Skeletal muscle tissue (tissue), 4 donors: ENCODE data around the gene WDR38. TPM values are rescaled to one million over a fixed set of nuclear protein-coding genes. Genes with fewer than 3 reads are reported as not detected.
"Not testable (repeated sequence)": the region's sequence is repeated elsewhere in the genome, so short reads cannot be mapped to it uniquely, and the experiment has no call there.

ENCODE experiments used
- H3K27ac ChIP-seq: one replicate; pipeline ENCODE4 v1.7.0; 2013; ENCODE audit warnings: mild to moderate bottlenecking, low read depth, low read length, inconsistent platforms
- H3K27me3 ChIP-seq, 3 donors: one replicate each; pipeline ENCODE4 v1.7.0; 2013; ENCODE audit warnings: low read length in 3 of 3; ENCODE audit not compliant: control insufficient read depth in 3 of 3, insufficient read depth in 3 of 3
- H3K36me3 ChIP-seq, 3 donors: one replicate each; pipeline ENCODE4 v1.7.0; 2013; ENCODE audit warnings: low read length in 3 of 3; ENCODE audit not compliant: control insufficient read depth in 3 of 3, insufficient read depth in 3 of 3
- H3K4me1 ChIP-seq, 3 donors: one replicate each; pipeline ENCODE4 v1.7.0; 2013; ENCODE audit warnings: low read length in 3 of 3, mild to moderate bottlenecking in 3 of 3; ENCODE audit not compliant: control insufficient read depth in 3 of 3, insufficient read depth in 3 of 3
- H3K4me3 ChIP-seq, 3 donors: one replicate each; pipeline ENCODE4 v1.7.0; 2013; ENCODE audit warnings: low read length in 3 of 3
- H3K9ac ChIP-seq, 3 donors: one replicate each; pipeline ENCODE4 v1.7.0; 2013; ENCODE audit warnings: low read length in 3 of 3, mild to moderate bottlenecking in 3 of 3, moderate library complexity in 2 of 3, low read depth in 1 of 3
- H3K9me3 ChIP-seq, 3 donors: one replicate each; pipeline ENCODE4 v1.7.0; 2013; ENCODE audit warnings: low read length in 3 of 3; ENCODE audit not compliant: control insufficient read depth in 3 of 3
- total RNA-seq: library from RNA; depleted of rRNA; stranded (reverse); fragments of >200 nt; gene quantifications from one replicate; pipeline ENCODE4 v1.2.3, GENCODE V29; 2014
- donor health status: Osteomylitis.

The WDR38 gene
- total RNA-seq, 1 donor from 2014 or later = not detected

GRCh38 chr9:124846467-124846866, 6.8 kb upstream of the WDR38 start:
- H3K27me3 ChIP-seq, H3K4me3 ChIP-seq, H3K36me3 ChIP-seq, H3K9me3 ChIP-seq, H3K27ac ChIP-seq, H3K9ac ChIP-seq: not testable (repeated sequence)
- peaks cover under 1 to 11% (median under 1%) of the 10 kb centered on the region in 3 donors for H3K4me1 ChIP-seq

DNA sequence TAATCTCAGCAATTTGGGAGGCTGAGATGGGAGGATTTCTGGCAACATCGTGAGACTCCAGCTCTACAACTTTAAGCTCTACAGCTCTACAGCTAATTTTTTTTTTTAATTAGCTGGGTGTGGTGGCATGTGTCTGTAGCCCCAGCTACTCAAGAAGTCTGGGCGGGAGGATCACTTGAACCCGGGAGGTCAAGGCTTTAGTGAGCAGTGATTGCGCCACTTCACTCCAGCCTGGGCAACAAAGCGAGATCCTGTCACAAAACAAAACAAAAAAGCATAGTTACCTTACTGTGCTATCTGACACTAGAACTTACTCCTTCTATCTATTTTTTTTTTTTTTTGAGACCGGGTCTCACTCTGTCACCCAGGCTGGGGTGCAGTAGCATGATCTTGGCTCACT, 6.3 kb upstream of the WDR38 start:
- H3K27me3 ChIP-seq = no peaks in the 10 kb centered on the region
- H3K9ac ChIP-seq = no peak overlapping the region
- H3K9me3 ChIP-seq = no peaks in the 10 kb centered on the region
- no peak overlapping the region for H3K4me3 ChIP-seq
- no peaks in the 10 kb centered on the region for H3K36me3 ChIP-seq
- no peak overlapping the region for H3K27ac ChIP-seq
- peaks cover 5 to 16% (median 6%) of the 10 kb centered on the region in 3 donors for H3K4me1 ChIP-seq

GRCh38 chr9:124849801-124850200, 3.5 kb upstream of the WDR38 start:
- no peaks in the 10 kb centered on the region for H3K27me3 ChIP-seq

GRCh38 chr9:124852121-124852828, 985 bp upstream of the WDR38 start:
- Histone ChIP-seq H3K36me3 (peaks cover 5 to 10% (median 7%) of the 10 kb centered on the region in 3 donors), H3K4me3 (peak overlapping the region; percentile 57 to 78 (median 75)), H3K9ac (peak overlapping the region; percentile 54 to 78 (median 66)), H3K9me3 (no peaks in the 10 kb centered on the region), H3K27me3 (no peaks in the 10 kb centered on the region), H3K4me1 (peaks cover 21 to 26% (median 22%) of the 10 kb centered on the region in 3 donors), H3K27ac (peak overlapping the region; percentile 73)

More at GRCh38 chr9:124849801-124850200, 3.5 kb upstream of the WDR38 start:
- H3K9ac ChIP-seq = no peak overlapping the region
- no peaks in the 10 kb centered on the region for H3K9me3 ChIP-seq
- no peaks in the 10 kb centered on the region for H3K36me3 ChIP-seq
- H3K4me3 ChIP-seq = no peak overlapping the region
- peaks cover 21 to 26% (median 22%) of the 10 kb centered on the region in 3 donors for H3K4me1 ChIP-seq
- no peak overlapping the region for H3K27ac ChIP-seq

DNA sequence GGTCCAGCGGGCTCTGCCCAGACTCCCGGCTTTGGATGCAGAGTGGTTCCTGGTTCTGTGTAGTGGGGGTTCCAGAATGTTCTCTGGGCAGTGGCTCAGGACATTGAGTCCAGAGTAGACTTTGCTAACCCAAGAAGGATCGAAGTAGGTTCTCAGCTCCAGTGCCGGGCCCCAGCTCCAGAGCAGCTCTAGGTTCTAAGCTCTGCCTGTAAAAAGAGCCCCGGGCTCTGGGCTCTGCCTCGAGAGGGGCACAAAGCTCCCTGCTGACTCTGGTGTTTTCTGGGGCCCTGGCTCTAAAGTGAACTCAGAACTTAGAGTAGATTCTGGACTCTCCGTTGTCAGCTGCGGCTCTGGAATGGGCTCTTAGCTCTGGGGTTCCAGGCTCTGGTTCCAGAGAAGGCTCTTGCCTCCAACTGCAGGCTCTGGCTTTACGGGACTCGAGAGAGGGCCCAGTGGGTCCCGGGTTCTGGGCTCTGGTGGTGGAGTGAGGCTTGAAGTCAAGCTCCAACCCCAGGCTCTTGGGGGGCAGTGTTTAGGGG, 414 bp downstream of the WDR38 start:
- Histone ChIP-seq H3K4me1 (peaks cover 23 to 32% (median 30%) of the 10 kb centered on the region in 3 donors), H3K27ac (no peak overlapping the region), H3K4me3 (peak overlapping the region in 1 of 3 donors; percentile 75), H3K27me3 (no peaks in the 10 kb centered on the region), H3K9me3 (no peaks in the 10 kb centered on the region), H3K36me3 (peaks cover 19 to 23% (median 21%) of the 10 kb centered on the region in 3 donors), H3K9ac (peak overlapping the region; percentile 33 to 78 (median 61))

DNA sequence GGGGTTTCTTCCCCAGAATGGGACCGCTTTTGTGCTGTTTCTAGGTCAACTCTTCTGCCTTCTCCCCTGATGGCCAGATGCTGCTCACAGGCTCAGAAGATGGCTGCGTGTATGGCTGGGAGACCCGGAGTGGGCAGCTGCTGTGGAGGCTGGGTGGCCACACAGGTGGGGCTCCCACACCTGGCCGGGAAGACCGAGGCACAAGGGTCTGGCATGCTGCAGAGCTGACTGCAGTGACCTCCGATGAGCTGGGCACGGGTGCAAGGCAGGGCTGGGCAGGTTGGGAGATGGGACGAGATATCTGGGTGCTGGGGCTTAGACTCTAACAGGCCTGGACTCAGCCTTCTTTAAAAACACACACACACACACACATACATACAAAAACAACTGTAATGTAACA, 901 bp downstream of the WDR38 start:
- Histone ChIP-seq H3K9ac (no peak overlapping the region), H3K27ac (no peak overlapping the region), H3K4me3 (no peak overlapping the region), H3K9me3 (no peaks in the 10 kb centered on the region), H3K4me1 (peaks cover 28 to 37% (median 35%) of the 10 kb centered on the region in 3 donors), H3K36me3 (peaks cover 24 to 27% (median 25%) of the 10 kb centered on the region in 3 donors), H3K27me3 (no peaks in the 10 kb centered on the region)

- H3K4me1 ChIP-seq = peaks cover 33 to 44% (median 40%) of the 10 kb centered on the region in 3 donors
- H3K27ac ChIP-seq = no peak overlapping the region
- no peaks in the 10 kb centered on the region for H3K27me3 ChIP-seq
- H3K4me3 ChIP-seq = no peak overlapping the region
- no peak overlapping the region for H3K9ac ChIP-seq
- peaks cover 30 to 34% (median 31%) of the 10 kb centered on the region in 3 donors for H3K36me3 ChIP-seq
- no peaks in the 10 kb centered on the region for H3K9me3 ChIP-seq
These were observed 1.6 kb downstream of the WDR38 start for GRCh38 chr9:124854822-124855221.

GRCh38 chr9:124855566-124855943, 2.3 kb downstream of the WDR38 start:
- Histone ChIP-seq H3K36me3 (peaks cover 37 to 41% (median 38%) of the 10 kb centered on the region in 3 donors), H3K9me3 (no peaks in the 10 kb centered on the region), H3K4me3 (no peak overlapping the region), H3K27me3 (no peaks in the 10 kb centered on the region), H3K4me1 (peaks cover 40 to 51% (median 43%) of the 10 kb centered on the region in 3 donors), H3K9ac (no peak overlapping the region), H3K27ac (no peak overlapping the region)

DNA sequence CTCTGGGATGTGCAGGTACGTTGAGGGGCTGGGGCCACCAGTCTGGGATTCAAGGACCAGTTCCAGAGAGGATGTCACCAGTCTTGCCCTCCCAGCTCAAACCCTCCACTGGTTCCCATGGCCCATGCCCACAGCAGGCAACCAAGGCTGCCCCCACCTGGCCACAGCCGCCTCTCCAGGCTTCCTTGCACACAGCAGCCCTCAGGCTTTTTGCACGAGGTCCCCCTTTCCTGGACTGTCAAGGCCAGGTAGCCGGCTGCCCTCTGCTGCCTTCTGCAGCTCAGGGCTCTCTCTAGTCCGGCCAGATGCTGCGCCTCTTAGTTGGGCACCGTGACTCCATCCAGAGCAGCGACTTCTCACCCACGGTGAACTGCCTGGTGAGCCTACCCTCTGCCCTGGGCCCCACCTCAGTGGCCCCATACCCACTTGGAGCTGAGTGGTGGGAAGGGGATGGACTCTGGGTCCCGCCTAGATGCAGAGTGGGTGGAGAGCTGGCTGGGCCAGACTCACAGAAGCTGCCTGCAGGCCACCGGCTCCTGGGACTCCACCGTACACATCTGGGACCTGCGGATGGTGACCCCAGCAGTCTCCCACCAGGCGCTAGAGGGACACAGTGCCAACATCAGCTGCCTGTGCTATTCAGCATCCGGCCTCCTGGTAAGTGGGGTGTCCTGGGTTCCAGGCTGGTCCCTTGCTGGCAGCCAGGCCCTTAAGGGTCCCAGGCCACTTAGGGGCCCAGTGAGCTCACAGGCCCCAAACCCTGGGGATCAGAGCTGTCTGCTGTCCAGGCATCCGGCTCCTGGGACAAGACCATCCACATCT, 2.9 kb downstream of the WDR38 start:
- Histone ChIP-seq H3K4me3 (no peak overlapping the region), H3K9ac (no peak overlapping the region), H3K4me1 (peaks cover 45 to 57% (median 46%) of the 10 kb centered on the region in 3 donors), H3K36me3 (peaks cover 40 to 43% (median 40%) of the 10 kb centered on the region in 3 donors), H3K9me3 (no peaks in the 10 kb centered on the region), H3K27me3 (no peaks in the 10 kb centered on the region), H3K27ac (no peak overlapping the region)
